Stimulated activated CD4-positive, alpha-beta T cell treated with anti-CD3 and anti-CD28 coated beads, Interleukin-12 subunit alpha, Interleukin-12 subunit beta, amount 100 ng/mL, for 4 hours (primary cell): ENCODE results near the gene ACACB.

Experiments used
- DNase-seq: peaks from one replicate; pipeline ENCODE4 v3.0.0-alpha.2; 2020

The ACACB gene

DNA sequence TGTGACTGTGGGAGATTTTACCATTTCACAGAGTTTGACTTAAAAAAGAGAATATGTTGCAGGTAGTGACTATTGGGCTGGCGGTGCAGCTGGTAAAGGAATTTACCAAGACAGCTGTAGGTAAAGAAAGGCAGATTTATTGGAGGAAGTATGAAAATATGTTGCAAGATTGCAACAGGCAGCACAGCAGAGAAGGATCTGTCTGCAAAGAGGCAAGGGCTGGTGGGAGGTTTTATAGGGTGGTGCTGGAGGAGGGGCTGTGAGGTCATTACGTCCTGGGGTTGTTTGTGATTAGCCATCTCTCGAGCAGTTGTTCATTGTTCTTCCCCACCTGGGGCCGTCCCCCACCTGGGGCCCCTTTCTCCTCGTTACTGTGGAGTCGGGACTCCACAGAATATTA, 62.1 kb downstream of the ACACB start:
- DNase-seq, result no peak

DNA sequence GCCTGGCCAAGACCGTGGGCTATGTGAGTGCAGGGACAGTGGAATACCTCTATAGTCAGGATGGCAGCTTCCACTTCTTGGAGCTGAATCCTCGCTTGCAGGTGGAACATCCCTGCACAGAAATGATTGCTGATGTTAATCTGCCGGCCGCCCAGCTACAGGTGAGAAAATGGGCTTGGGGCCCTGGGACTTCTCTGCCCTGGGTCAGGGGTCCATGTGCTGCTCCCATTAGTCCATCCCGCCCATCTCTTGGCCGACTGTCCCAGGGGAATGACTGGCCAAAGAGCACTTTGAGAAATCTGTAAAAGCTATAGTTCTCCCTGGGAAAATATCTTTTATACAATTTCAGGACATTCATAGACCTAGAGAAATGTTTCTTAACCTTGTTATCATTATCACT, 63.5 kb downstream of the ACACB start:
- no peak for DNase-seq

DNA sequence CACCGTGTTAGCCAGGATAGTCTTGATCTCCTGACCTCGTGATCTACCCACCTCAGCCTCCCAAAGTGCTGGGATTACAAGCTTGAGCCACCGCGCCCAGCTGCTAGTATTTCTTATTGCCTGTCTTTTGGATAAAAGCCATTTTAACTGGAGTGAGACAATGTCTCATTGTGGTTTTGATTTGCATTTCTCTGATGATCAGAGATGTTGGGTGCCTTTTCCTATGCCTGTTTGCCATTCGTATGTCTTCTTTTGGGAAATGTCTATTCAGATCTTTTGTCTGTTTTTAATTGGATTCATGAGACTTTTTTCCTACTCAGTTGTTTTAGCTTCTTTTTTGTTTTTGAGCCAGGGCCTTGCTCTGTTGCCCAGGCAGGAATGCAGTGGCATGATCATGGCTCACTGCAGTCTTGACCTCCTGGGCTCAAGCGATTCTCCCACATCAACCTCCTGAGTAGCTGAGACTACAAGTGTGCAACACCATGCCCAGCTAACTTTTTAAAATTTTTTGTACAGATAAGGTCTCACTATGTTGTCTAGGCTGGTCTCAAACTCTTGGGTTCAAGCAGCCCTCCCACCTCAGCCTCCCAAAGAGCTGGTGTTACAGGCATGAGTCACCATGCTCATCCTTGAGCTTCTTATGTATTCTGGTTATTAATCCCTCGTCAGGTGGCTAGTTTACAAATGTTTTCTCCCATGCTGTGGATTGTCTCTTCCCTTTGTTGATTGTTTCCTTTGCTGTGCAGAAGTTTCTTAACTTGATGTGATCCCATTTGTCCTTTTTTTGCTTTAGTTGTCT, 65.9 kb downstream of the ACACB start:
- DNase-seq, result no peak

DNA sequence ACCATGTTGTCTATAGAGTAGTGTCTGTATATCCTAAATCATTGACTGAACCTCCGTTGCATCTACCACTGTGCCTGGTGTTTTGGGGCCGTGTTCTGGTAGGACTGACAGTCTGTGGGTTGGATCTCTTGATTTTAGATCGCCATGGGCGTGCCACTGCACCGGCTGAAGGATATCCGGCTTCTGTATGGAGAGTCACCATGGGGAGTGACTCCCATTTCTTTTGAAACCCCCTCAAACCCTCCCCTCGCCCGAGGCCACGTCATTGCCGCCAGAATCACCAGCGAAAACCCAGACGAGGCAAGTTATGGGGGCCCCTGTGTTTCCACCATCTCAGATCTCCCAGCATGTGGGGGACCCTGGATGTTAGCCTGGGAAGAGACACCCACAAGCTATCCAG, 69.1 kb downstream of the ACACB start:
- no peak for DNase-seq

DNA sequence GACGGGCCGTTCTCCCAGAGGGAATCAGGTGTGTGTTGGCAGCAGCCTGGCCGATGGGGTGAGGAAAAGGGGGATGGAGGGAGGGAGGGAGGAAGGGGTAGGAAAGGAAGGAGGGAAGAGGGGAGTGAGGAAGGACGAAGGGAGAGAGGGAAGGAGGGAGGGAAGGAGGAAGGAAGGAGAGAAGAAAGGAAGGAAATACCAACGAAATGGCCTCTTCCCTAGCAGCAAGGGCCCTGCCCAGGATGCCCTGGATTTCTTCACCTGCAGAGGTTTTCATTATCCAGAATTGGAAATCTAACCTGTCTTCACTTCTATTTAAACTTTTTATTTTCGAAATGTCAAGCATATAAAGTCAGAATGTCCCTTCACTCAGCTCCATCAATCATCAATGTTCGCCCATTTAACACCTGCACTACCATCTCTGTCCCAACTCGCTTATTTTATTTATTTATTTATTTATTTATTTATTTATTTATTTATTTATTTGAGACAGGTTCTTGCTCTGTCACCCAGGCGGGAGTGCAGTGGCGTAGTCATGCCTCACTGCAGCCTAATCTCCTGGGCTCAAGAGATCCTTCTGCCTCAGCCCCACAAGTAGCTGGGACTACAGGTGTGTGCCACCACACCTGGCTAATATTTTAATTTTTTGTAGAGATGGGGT, 70.7 kb downstream of the ACACB start:
- DNase-seq, result no peak

GRCh38 chr12:109188108-109188712, 71.8 kb downstream of the ACACB start:
- DNase-seq, result no peak

GRCh38 chr12:109189291-109189690, 72.9 kb downstream of the ACACB start:
- DNase-seq, result no peak

DNA sequence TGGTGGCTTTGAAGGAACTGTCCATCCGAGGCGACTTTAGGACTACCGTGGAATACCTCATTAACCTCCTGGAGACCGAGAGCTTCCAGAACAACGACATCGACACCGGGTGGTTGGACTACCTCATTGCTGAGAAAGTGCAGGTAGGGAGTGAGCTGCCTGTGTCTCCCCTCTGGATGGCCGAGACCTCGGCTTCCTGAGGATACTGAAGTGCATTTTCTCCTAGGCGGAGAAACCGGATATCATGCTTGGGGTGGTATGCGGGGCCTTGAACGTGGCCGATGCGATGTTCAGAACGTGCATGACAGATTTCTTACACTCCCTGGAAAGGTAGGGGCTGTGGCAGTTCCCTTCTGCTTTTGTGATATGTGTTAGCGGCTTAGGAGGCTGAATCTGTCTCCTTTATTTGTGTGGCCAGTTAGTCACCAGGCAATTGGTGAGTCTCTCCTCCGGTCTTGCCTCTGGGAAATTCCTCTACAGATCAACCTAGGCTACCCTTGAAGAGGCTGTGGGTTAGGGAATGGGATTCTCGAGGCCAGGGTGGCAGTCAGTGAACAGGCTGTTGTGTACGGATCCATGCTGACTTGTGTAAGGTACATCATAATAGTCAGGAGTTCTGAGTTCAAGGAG, 75.3 kb downstream of the ACACB start:
- DNase-seq, result no peak

GRCh38 chr12:109192358-109192757, 76.0 kb downstream of the ACACB start:
- DNase-seq, result no peak

DNA sequence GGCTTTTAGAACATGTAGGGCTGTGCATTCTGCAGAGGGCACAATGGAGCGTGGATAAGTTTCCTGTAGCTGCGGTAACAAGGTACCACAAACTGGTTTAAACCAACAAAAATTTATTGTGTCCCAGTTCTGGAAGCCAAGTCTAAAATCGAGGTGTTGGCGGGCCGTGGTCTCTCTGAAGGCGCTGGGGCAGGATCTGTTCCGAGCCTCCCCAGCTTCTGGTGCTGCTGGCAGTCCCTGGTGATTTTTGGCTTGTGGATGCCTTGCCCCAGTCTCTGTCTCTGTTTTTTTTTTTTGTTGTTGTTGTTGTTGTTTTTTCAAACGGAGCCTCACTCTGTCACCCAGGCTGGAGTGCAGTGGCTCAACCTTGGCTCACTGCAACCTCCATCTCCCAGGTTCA, 77.5 kb downstream of the ACACB start:
- no peak for DNase-seq

- no peak for DNase-seq
Measured at GRCh38 chr12:109196332-109196731, 79.9 kb downstream of the ACACB start.

GRCh38 chr12:109197327-109197726, 80.9 kb downstream of the ACACB start:
- DNase-seq, result no peak

GRCh38 chr12:109199324-109199723, 82.9 kb downstream of the ACACB start:
- DNase-seq, result no peak

- no peak for DNase-seq
Measured at GRCh38 chr12:109200825-109201495, 84.6 kb downstream of the ACACB start.

GRCh38 chr12:109201496-109201885, 85.1 kb downstream of the ACACB start:
- no peak for DNase-seq

DNA sequence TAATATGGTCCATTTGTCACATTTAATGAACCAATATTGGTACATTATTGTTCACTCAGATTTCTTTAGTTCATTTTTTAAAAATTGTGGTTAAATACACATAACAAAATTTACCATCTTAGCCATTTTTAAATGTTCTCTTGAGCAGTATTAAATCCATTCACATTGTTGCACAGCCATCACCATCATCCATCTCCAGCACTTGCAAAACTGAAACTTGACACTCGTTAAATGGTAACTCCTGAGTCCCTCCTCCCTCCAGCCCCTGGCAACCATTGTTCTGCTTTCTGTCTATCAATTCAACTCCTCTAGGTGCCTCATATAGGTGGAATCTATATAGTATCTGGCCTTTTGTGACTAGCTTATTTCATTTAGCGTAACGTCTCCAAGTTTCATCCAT, 86.4 kb downstream of the ACACB start:
- DNase-seq, result no peak

DNA sequence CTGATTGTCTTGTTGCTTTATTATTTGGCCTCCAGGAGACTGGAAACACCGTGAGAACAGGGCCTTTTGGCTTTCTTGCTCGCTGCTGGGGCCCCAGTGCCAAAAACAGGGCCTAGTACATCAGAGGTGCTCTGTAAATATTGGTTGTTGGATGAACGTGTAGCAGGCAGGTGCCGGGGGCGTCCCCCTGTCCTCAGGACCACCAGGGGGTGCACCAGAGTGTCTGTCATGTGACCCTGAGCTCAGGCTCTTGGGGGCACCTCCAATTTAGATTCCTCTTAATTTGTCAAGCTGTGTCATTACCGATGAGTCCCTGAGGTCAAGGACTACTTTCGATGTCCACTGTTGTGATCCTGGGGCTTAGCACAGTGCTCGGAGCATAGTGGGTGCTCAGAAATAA, 87.1 kb downstream of the ACACB start:
- DNase-seq, result no peak

GRCh38 chr12:109209082-109209481, 92.7 kb downstream of the ACACB start:
- no peak for DNase-seq

- no peak for DNase-seq
Measured at GRCh38 chr12:109212460-109213115, 96.2 kb downstream of the ACACB start.

GRCh38 chr12:109214131-109214530, 97.7 kb downstream of the ACACB start:
- DNase-seq, result no peak

- no peak for DNase-seq
Measured at GRCh38 chr12:109218996-109219395, 102.6 kb downstream of the ACACB start.

DNA sequence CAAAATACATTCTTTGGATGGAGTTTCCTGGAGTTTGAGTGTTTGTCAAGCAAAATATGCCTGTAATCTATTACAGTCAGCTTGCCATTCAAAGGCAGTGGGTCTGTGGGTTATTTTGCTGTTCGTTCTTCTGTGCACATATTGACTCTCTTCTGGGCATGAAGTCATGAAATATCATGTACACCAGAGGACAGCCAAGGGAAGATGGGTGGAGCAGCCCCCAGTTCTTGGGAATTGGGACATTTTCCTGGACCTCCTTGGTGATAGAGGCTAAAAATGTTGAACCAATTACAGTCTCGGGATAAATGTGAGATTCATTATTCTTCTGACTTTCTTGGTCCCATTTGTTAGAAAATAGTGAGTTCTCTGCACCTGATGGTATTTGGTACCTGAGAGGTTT, 103.6 kb downstream of the ACACB start:
- DNase-seq, result no peak
